ENCODE measurements around the gene ADAM30. TPM values are rescaled to one million over a fixed set of nuclear protein-coding genes. Genes with fewer than 3 reads are reported as not detected.

ADAM30 gene
- polyA plus RNA-seq (ENCODE audit: insufficient read length in 3 of 3): not detected

GRCh38 chr1:119896303-119896702 is at the start of gene ADAM30:
TSS of gene ADAM30 (minus strand) at chr1:119896515. CDS start at chr1:119896336, 179 bp downstream.
- DNase-seq (ENCODE audit: low read depth in 3 of 3, low spot score in 2 of 3): no peak

DNA sequence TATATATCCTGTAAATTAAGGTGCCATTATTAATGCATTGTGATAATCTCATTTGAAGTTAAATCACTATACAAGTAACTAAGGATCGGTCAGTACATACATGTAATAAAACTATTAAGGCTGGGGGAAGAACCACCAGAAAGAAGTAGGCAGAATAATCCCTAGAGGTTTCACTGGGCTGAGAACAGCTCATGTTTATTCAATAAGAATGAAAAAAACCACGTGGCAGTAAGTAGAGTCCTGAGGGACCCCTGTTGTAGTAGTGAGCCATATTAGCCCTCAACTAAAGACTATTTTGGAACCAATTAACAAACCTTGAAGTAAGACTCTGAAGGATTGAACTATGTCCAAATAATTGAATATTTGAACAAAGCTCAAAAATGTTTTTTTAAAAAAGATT is 46.9 kb upstream of the ADAM30 start:
- no peak for DNase-seq (ENCODE audit: low read depth in 3 of 3, low spot score in 2 of 3)

GRCh38 chr1:119941392-119941791 is 45.1 kb upstream of the ADAM30 start:
- DNase-seq (ENCODE audit: low read depth in 3 of 3, low spot score in 2 of 3): no peak

DNA sequence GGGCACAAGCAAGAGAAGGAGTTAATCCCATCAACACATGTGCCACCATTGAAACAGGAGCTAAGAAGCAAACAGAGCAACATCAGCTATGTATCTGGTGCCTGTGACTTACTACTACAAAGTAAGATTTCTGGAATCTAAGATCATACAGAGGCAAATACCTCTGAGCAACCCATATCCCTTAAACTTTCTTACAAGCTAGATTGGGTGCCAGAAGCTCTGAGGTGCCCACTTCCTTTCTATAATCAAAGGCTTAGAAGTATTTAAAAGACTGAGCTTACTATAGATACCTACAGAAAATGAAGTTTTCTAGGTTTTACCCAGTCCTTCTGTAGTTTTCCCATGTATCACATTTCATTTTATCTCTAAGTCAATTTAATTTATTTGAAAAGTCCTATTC is 44.4 kb upstream of the ADAM30 start:
- no peak for DNase-seq (ENCODE audit: low read depth in 3 of 3, low spot score in 2 of 3)

DNA sequence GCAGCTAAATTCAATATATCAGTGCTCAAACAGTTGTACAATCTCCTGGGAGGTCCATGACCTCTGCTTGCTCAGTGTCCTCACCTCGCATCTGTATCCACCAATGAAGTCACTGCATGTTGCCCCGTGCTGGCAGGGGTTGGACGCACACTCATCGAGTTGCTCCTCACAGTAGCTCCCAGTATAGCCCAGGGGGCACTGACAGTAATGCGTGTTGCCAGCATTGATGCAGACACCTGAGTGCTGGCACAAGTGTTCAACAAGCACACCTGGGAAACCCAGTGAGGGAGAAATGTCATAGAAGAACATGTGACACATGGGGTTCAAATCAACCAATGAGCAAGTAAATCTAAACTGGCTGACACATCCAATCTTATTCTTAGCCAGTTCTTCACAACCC is 40.9 kb upstream of the ADAM30 start:
- no peak for DNase-seq (ENCODE audit: low read depth in 3 of 3, low spot score in 2 of 3)

DNA sequence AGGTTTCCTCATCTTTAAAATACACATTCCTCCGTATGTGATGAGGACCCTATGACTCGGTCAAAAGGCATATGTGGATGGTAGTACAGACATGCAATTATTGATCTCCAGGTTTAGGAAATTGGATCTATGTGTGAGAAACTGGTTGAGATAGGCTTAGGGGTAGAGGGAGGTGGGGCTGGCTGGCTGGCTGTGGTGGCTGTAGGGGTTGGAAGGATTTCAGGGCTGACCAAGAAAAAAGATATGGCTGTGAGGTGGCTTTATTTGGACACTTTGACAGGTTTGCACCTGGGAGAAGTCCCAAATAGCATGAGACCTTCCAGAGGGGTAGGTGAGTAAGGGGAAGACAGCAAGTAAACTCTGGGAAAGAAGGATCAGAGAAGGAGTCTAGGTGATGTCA is 39.6 kb upstream of the ADAM30 start:
- DNase-seq (ENCODE audit: low read depth in 3 of 3, low spot score in 2 of 3): no peak

GRCh38 chr1:119935373-119935772 is 39.1 kb upstream of the ADAM30 start:
- DNase-seq (ENCODE audit: low read depth in 3 of 3, low spot score in 2 of 3): no peak

GRCh38 chr1:119933397-119933796 is 37.1 kb upstream of the ADAM30 start:
- DNase-seq (ENCODE audit: low read depth in 3 of 3, low spot score in 2 of 3): no peak

DNA sequence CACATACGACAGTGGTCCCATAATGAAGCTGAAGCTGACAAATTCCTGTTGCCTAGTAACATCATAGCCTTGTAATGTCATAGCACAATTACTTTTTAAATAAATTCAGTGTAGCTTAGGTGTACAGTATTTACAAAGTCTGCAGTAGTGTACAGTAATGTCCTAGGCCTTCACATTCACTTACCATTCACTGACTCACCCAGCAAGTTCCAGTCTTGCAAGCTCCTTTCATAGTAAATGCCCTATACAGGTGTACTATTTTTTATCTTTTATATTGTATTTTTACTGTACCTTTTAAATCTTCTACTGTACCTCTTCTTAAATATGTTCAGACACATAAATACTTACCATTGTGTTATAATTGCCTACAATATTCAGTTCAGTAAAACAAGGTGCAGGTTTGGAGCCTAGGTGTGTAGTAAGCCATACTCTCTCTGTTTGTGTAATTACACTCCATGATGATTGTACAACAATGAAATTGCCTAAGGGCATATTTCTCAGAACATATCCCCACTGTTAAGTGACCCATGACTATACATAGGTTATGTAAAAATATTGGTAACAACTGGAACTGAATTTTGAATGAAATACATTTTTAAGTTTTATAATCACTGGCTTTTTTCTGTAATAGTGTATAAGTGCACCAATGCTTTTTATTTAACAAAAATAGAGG is 33.5 kb upstream of the ADAM30 start:
- no peak for DNase-seq (ENCODE audit: low read depth in 3 of 3, low spot score in 2 of 3)

DNA sequence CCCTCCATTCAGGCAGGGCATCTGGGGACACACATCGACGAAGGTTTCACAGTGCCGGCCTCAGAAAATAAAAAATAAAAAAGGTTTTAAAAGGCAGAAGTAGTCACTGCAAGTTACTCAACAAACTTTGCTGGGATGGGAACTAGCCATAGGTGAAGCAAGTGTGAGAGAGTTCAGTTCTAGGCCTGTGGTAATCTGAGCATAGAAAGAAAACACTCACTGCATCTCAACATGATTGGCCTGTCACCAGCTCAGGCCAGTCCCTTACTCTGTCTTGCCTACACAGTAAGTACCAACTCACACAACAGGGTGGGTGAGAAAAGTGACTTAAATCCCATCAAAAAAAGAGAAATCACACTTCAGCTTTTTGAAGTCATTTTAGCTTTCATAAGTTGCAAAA is 30.2 kb upstream of the ADAM30 start:
- DNase-seq (ENCODE audit: low read depth in 3 of 3, low spot score in 2 of 3): no peak

DNA sequence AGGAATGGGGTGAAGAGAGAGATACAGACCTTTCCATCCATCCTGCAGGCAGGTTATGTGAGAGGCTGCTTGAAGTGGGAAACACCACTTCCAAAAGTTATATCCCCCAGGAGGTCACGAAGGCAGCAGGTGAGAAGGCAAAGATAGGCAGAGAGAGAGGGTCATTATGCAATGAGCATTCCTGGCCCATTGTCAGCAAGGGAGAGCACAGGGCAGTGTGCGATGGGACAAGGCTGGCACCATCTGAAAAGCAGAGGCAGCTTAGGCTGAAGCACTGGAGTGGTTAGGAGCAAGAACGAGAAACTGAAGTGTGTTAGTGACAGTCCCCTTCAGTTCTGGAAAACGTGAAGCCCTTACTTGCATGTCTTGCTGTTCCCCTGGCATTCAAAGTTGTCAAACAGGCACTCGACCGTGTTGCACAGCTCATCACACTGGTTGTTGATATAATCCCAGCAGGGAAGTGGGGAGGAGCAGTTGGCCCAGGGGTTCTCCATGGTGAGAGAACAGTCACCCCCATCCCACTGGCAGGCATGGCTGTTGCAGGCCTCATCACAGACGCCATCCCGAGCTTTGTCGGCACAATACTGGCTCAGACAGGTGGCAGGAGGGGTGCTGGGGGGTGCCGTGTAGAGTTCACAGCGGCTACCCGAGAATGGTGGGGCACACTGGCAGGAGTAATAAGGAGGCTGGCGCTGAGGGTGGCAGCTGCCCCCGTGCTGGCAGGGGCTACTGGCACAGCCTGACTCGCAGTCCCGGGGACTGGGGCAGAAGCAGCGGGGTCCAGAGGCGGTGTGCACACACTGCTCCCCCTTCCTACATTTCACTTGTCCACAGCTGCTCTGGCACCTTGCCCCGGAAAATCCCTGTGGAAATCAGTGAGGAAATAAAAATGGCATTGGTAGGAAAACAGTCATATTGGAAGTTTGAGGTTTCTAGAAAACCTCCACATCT is 28.9 kb upstream of the ADAM30 start:
- no peak for DNase-seq (ENCODE audit: low read depth in 3 of 3, low spot score in 2 of 3)

GRCh38 chr1:119920104-119920968 is 24.0 kb upstream of the ADAM30 start:
- DNase-seq (ENCODE audit: low read depth in 3 of 3, low spot score in 2 of 3): no peak

DNA sequence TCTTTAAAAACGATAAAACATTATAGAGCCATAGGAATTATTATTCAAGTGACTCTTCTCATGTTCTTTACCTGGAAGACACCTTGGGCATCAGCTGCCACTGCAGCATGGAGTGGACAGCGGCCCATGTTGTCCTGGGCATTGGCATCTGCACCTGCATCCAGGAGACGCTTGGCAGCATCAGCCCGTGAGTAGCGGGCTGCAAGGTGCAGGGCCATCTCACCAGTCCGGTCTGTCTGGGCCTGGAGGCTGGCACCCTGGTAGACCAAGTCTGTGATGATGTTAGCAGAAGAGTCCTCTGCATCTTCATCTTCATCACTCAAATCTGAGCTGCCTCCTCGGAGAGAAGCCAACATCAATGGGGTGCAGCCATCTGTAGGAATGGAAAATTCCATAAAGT is 22.9 kb upstream of the ADAM30 start:
- no peak for DNase-seq (ENCODE audit: low read depth in 3 of 3, low spot score in 2 of 3)

- no peak for DNase-seq (ENCODE audit: low read depth in 3 of 3, low spot score in 2 of 3)
Measured at GRCh38 chr1:119918301-119918700, 22.0 kb upstream of the ADAM30 start.

GRCh38 chr1:119917304-119918055 is 21.2 kb upstream of the ADAM30 start:
- DNase-seq (ENCODE audit: low read depth in 3 of 3, low spot score in 2 of 3): no peak

- DNase-seq (ENCODE audit: low read depth in 3 of 3, low spot score in 2 of 3): no peak
Measured at GRCh38 chr1:119915517-119915916, 19.2 kb upstream of the ADAM30 start.

DNA sequence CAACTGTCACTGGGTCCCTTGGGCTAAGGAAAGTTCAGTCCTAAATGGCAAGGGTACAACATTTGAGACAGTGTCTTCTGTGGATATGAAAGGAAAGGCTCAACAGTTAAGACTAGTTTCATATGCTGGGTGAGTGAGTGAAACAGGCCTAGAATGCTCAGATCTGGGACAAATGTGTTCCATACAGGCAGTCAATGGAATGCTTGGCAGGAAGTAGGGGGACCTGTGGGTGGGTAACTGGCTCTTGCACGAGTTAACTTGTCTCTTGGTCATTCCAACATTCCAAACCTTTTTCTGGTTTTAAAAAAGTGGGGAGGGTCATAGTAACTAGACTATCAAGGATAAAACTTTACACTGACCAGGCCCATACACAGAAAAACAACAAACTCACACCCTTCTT is 17.8 kb upstream of the ADAM30 start:
- DNase-seq (ENCODE audit: low read depth in 3 of 3, low spot score in 2 of 3): no peak

GRCh38 chr1:119912963-119913362 is 16.6 kb upstream of the ADAM30 start:
- no peak for DNase-seq (ENCODE audit: low read depth in 3 of 3, low spot score in 2 of 3)

DNA sequence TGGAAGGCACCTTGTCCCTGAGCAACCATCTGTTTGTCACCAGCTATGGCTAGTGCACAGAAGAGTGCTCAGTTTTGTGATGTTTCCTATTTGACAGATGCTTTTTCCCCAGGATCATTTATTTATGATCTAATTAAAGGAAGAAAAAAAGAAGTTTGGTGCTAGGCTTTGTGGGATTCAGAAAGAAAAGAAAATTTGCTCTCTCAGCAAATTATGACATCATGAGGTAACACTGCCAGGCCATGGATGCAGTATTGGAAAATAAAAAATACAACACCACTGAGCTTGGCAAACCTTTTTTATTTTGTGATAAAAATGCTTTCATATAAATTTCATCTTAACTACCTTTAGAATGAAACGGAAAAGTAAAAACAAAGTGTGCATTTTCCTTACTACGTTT is 15.5 kb upstream of the ADAM30 start:
- DNase-seq (ENCODE audit: low read depth in 3 of 3, low spot score in 2 of 3): no peak

DNA sequence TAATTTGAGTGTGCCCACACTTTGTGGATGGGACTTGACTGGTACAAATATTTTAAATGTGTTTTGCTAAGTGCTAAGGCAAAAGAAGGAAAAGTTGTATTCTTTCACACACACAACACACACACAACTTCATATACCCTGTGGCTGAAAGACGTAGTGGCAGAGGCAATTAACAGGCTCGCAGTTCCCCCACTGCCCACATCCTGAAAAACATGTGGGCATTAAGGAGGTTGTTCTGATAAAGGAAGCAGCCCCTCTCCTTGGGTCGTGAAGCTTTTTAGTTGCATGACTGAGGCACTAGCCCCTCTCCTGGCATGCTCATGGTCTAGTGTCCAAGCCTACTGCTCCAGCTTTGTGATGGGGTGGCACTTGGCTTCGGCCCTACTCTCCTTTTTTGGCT is 14.3 kb upstream of the ADAM30 start:
- DNase-seq (ENCODE audit: low read depth in 3 of 3, low spot score in 2 of 3): no peak
